KMS-11 (cell line): ENCODE data around the gene TRIOBP.

Experiments used
- H2AFZ ChIP-seq: fragments of 200-600 bp; sonication (generic); 2 replicates; pipeline ENCODE4 v1.6.1; 2016; ENCODE audit warnings: antibody characterized with exemption, mixed run types, low read depth
- H3K27ac ChIP-seq: fragments of 200-600 bp; sonication (generic); 2 replicates; pipeline ENCODE4 v1.6.1; 2016; ENCODE audit warnings: mild to moderate bottlenecking, mixed run types
- H3K27me3 ChIP-seq: fragments of 200-600 bp; sonication (generic); 2 replicates; pipeline ENCODE4 v1.6.1; 2017; ENCODE audit warnings: mild to moderate bottlenecking, low read depth, mixed run types, moderate library complexity; ENCODE audit not compliant: insufficient read depth
- H3K36me3 ChIP-seq: fragments of 200-600 bp; sonication (generic); 2 replicates; pipeline ENCODE4 v1.6.1; 2017; ENCODE audit warnings: mild to moderate bottlenecking, mixed run types; ENCODE audit not compliant: insufficient read depth
- H3K4me1 ChIP-seq: fragments of 200-600 bp; sonication (generic); 2 replicates; pipeline ENCODE4 v1.6.1; 2016; ENCODE audit warnings: mild to moderate bottlenecking, low read depth, mixed run types; ENCODE audit not compliant: poor library complexity, severe bottlenecking
- H3K4me2 ChIP-seq: fragments of 200-600 bp; sonication (generic); 2 replicates; pipeline ENCODE4 v1.7.0; 2016; ENCODE audit warnings: mild to moderate bottlenecking, mixed run types
- H3K4me3 ChIP-seq: fragments of 200-600 bp; sonication (generic); IDR thresholded peaks from 2 replicates; pipeline ENCODE4 v1.6.1; 2017; ENCODE audit warnings: low read depth, low read length, mixed read lengths; ENCODE audit not compliant: insufficient read depth
- H3K79me2 ChIP-seq: fragments of 200-600 bp; sonication (generic); 2 replicates; pipeline ENCODE4 v1.6.1; 2016; ENCODE audit warnings: low read depth, mixed run types; ENCODE audit not compliant: insufficient read depth
- H3K9ac ChIP-seq: fragments of 200-600 bp; sonication (generic); 2 replicates; pipeline ENCODE4 v1.6.1; 2016; ENCODE audit warnings: mild to moderate bottlenecking, mixed run types
- H4K20me1 ChIP-seq: fragments of 200-600 bp; sonication (generic); 2 replicates; pipeline ENCODE4 v1.6.1; 2016; ENCODE audit warnings: mild to moderate bottlenecking, mixed run types; ENCODE audit not compliant: insufficient read depth
- TF ChIP-seq, protein P1 (sequence below): fragments of 200-600 bp; sonication (generic); conservative IDR thresholded peaks from 2 replicates; pipeline ENCODE4 v1.6.1; 2017; ENCODE audit warnings: low read depth, mild to moderate bottlenecking, antibody characterized with exemption, low read length, moderate library complexity, mixed read lengths

TRIOBP gene

DNA sequence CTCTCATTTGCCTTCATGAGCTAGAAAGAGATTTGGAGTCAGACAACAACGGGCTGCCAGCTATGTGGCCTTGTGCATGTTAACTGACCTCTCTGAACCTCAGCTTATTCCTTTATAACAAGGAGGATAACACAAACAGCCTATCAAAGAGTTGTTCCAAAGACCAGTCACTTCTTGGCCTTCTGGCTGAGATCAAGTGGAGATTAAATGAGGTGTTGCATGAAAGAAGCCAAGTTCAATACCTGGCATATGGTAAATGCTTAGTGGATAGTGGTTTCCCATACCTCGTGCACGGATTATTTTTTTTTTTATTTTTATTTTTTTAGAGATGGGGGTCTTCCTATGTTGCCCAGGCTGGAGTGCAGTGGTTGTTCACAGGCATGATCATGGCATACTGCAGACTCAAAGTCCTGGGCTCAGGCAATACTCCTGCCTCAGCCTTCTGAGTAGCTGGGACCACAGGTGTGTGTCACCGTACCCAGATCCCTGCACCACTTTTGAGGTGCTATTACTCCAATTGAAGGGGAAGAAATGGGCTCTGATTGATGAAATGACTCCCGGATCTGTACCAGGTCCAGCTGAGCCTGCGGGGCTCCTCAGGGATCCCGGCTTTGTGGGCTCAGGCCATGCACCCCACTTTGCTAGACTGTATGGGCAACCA lies 16.5 kb upstream of the TRIOBP start:
- Histone ChIP-seq H3K4me2 (no peak overlapping the region), H3K79me2 (peaks cover 8% of the 10 kb centered on the region; the same call in 1 of the 2 replicates), H4K20me1 (no peaks in the 10 kb centered on the region), H3K36me3 (no peaks in the 10 kb centered on the region), H3K27me3 (no peaks in the 10 kb centered on the region), H2AFZ (no peak overlapping the region), H3K9ac (no peak overlapping the region), H3K4me1 (peaks cover 18% of the 10 kb centered on the region), H3K27ac (no peak overlapping the region), H3K4me3 (no peak overlapping the region)
- TF ChIP-seq, protein P1, sequence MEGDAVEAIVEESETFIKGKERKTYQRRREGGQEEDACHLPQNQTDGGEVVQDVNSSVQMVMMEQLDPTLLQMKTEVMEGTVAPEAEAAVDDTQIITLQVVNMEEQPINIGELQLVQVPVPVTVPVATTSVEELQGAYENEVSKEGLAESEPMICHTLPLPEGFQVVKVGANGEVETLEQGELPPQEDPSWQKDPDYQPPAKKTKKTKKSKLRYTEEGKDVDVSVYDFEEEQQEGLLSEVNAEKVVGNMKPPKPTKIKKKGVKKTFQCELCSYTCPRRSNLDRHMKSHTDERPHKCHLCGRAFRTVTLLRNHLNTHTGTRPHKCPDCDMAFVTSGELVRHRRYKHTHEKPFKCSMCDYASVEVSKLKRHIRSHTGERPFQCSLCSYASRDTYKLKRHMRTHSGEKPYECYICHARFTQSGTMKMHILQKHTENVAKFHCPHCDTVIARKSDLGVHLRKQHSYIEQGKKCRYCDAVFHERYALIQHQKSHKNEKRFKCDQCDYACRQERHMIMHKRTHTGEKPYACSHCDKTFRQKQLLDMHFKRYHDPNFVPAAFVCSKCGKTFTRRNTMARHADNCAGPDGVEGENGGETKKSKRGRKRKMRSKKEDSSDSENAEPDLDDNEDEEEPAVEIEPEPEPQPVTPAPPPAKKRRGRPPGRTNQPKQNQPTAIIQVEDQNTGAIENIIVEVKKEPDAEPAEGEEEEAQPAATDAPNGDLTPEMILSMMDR, result no peak

GRCh38 chr22:37681001-37681424 lies 15.8 kb upstream of the TRIOBP start:
- Histone ChIP-seq H3K4me1 (peaks cover 18% of the 10 kb centered on the region), H4K20me1 (no peaks in the 10 kb centered on the region), H3K4me3 (no peak overlapping the region), H3K27me3 (no peaks in the 10 kb centered on the region), H3K4me2 (no peak overlapping the region), H2AFZ (no peak overlapping the region), H3K79me2 (peaks cover 7% of the 10 kb centered on the region; the same call in 1 of the 2 replicates), H3K9ac (no peak overlapping the region), H3K36me3 (no peaks in the 10 kb centered on the region), H3K27ac (no peak overlapping the region)
- TF ChIP-seq, protein P1, result no peak

DNA sequence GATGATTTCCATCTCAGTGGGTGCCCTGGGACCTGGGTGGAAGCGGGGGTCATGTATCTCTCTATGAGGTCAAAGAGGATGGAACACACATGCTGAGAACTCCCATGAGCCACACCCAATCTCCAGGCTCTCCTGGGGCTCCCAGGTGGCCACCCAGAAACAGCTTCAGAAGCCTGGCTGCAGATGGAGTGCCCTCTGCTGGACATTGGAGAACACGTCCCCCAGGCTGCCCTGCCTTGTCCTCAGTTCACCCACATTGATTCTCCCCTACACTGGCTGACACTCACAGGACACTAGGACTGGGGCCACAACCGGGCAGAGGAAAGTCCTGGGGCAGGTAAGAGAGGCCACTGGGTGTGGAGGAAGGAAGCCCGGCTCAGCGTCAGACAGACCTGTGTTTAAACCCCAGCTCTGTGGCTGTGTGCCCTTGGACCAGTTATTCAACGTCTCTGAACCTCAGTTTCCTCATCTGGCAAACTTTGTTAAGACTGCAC lies 15.2 kb upstream of the TRIOBP start:
- H3K79me2 ChIP-seq, result peaks cover 4% of the 10 kb centered on the region; the same call in 1 of the 2 replicates
- TF ChIP-seq, protein P1, result peak; percentile 75
- H3K4me1 ChIP-seq, result peaks cover 18% of the 10 kb centered on the region
- H3K27me3 ChIP-seq, result no peaks in the 10 kb centered on the region
- H3K4me3 ChIP-seq, result no peak overlapping the region
- no peaks in the 10 kb centered on the region for H4K20me1 ChIP-seq
- H3K4me2 ChIP-seq, result no peak overlapping the region
- H3K27ac ChIP-seq, result no peak overlapping the region
- H2AFZ ChIP-seq, result no peak overlapping the region; the same call in 1 of the 2 replicates
- no peak overlapping the region for H3K9ac ChIP-seq
- no peaks in the 10 kb centered on the region for H3K36me3 ChIP-seq

GRCh38 chr22:37684803-37685615 lies 11.8 kb upstream of the TRIOBP start:
- no peak overlapping the region for H3K4me3 ChIP-seq
- H3K79me2 ChIP-seq, result peaks cover 12% of the 10 kb centered on the region; the same call in 1 of the 2 replicates
- no peak overlapping the region for H3K27ac ChIP-seq
- H2AFZ ChIP-seq, result no peak overlapping the region
- H4K20me1 ChIP-seq, result no peaks in the 10 kb centered on the region
- peaks cover 14% of the 10 kb centered on the region for H3K4me1 ChIP-seq
- no peaks in the 10 kb centered on the region for H3K36me3 ChIP-seq
- H3K27me3 ChIP-seq, result no peaks in the 10 kb centered on the region
- TF ChIP-seq, protein P1, result no peak
- no peak overlapping the region; the same call in 1 of the 2 replicates for H3K4me2 ChIP-seq
- H3K9ac ChIP-seq, result no peak overlapping the region
